Loucy (cell line): ENCODE measurements around the gene ITPKA.

Source experiments
- CTCF ChIP-seq: fragments of 200-600 bp; sonication (generic); conservative IDR thresholded peaks from 2 replicates; pipeline ENCODE4 v1.5.1; 2014; ENCODE audit warnings: mild to moderate bottlenecking, antibody characterized with exemption, low read length
- EZH2phosphoT487 ChIP-seq: fragments of 200-600 bp; IDR thresholded peaks from 2 replicates; pipeline ENCODE4 v1.6.1; 2018; ENCODE audit warnings: antibody characterized with exemption, mild to moderate bottlenecking, moderate library complexity, borderline replicate concordance

- TF ChIP-seq CTCF (no peak), EZH2phosphoT487 (no peak)
These were observed 20.3 kb upstream of the ITPKA start for GRCh38 chr15:41473418-41473817.
